GM12878 (cell line): ENCODE measurements around the gene MS4A1. TPM values are rescaled to one million over a fixed set of nuclear protein-coding genes. Genes with fewer than 3 reads are reported as not detected.

ENCODE experiments used
- ATAC-seq: fragments of 200-7000 bp; cut with Tn5 transposase; 3 replicates; pipeline ENCODE4 v1.9.1; 2020; ENCODE audit warnings: mild to moderate bottlenecking, moderate library complexity
- BruUV-seq: library from RNA; stranded (reverse); fragments of 400-500 nt; replicated peaks from 2 replicates; lab custom pipeline; 2021; lab: Mats Ljungman, UMichigan
- CTCF ChIA-PET: fragments of 300-600 bp; sonication (Branson Sonifier 250); formaldehyde crosslinking; extraction: SDS; loops from one replicate; lab custom pipeline; 2021; ENCODE audit warnings: inconsistent platforms; lab: Yijun Ruan, JAX
- POLR2A ChIA-PET: fragments of 350-600 bp; formaldehyde crosslinking; extraction: SDS; loops from one replicate; lab custom pipeline; 2021; ENCODE audit warnings: inconsistent platforms; lab: Charles Lee
- RAD21 ChIA-PET: fragments of 300-600 bp; sonication (Branson Sonifier 250); formaldehyde crosslinking; loops from one replicate; lab custom pipeline; 2023; ENCODE audit warnings: antibody characterized with exemption; ENCODE audit not compliant: unreplicated experiment; lab: Charles Lee
- SMC1A ChIA-PET: fragments of 300-600 bp; sonication (Branson Sonifier 250); formaldehyde crosslinking; loops from one replicate; lab custom pipeline; 2023; ENCODE audit not compliant: unreplicated experiment, uncharacterized antibody; lab: Charles Lee
- DNase-seq: peaks from one replicate; pipeline ENCODE4 v3.0.0-alpha.2; 2011; ENCODE audit warnings: low read depth, low spot score
- FAIRE-seq: peaks from 3 replicates; lab custom pipeline; 2011; peaks lifted over from hg19 to GRCh38; lab: Jason Lieb, UNC
- H2AFZ ChIP-seq: 2 replicates; pipeline ENCODE4 v1.6.0; 2011; ENCODE audit warnings: low read depth, low read length, control low read depth; ENCODE audit not compliant: control insufficient read depth
- H3K27ac ChIP-seq: 2 replicates; pipeline ENCODE4 v1.5.1; 2011; ENCODE audit warnings: control low read depth; ENCODE audit not compliant: control insufficient read depth, insufficient read depth
- H3K27me3 ChIP-seq, 2 experiments: replicated peaks in 1 of 2; 2 replicates each; pipeline versions ENCODE4 v1.6.0 to v1.6.1; 2011; ENCODE audit warnings: low read length in 1 of 2; ENCODE audit not compliant: control insufficient read depth in 2 of 2, insufficient read depth in 2 of 2
- H3K36me3 ChIP-seq, 2 experiments: 2 replicates each; pipeline ENCODE4 v1.5.1; 2011; ENCODE audit warnings: low read length in 1 of 2; ENCODE audit not compliant: control insufficient read depth in 2 of 2, insufficient read depth in 2 of 2
- H3K4me1 ChIP-seq: 2 replicates; pipeline ENCODE4 v1.6.1; 2011; ENCODE audit warnings: mild to moderate bottlenecking, low read length, moderate library complexity, mixed read lengths; ENCODE audit not compliant: control insufficient read depth, insufficient read depth
- H3K4me2 ChIP-seq: 2 replicates; pipeline ENCODE4 v1.6.0; 2011; ENCODE audit warnings: control low read depth; ENCODE audit not compliant: control insufficient read depth, insufficient read depth
- H3K4me3 ChIP-seq: fragments of 200-600 bp; sonication (generic); 2 replicates; pipeline ENCODE4 v1.5.1; 2016
- H3K79me2 ChIP-seq: 2 replicates; pipeline ENCODE4 v1.6.0; 2011; ENCODE audit warnings: low read length; ENCODE audit not compliant: control insufficient read depth, insufficient read depth
- H3K9ac ChIP-seq: 2 replicates; pipeline ENCODE4 v1.8.0; 2011; ENCODE audit warnings: low read length, control low read depth, mixed read lengths; ENCODE audit not compliant: control insufficient read depth, insufficient read depth
- H3K9me3 ChIP-seq: replicated peaks from 3 replicates; pipeline ENCODE4 v1.5.1; 2011; ENCODE audit warnings: mild to moderate bottlenecking, low read length; ENCODE audit not compliant: control insufficient read depth, insufficient read depth
- H4K20me1 ChIP-seq: 2 replicates; pipeline ENCODE4 v1.6.0; 2011; ENCODE audit not compliant: control insufficient read depth, insufficient read depth
- CBFB ChIP-seq: IDR thresholded peaks from 2 replicates; pipeline ENCODE4 v1.6.1; 2016; ENCODE audit warnings: antibody characterized with exemption, low read depth
- CEBPZ ChIP-seq: fragments of 150-350 bp; IDR thresholded peaks from 2 replicates; pipeline ENCODE4 v1.6.1; 2016; ENCODE audit warnings: low read depth, low read length
- CTCF ChIP-seq, 3 experiments: IDR thresholded peaks in 2 of 3; conservative IDR thresholded peaks in 1 of 3; 2 replicates each; pipeline ENCODE4 v1.5.1; 2011; ENCODE audit warnings: low read depth in 3 of 3, low read length in 3 of 3, mild to moderate bottlenecking in 3 of 3, control low read depth in 2 of 3, moderate library complexity in 2 of 3, inconsistent platforms in 1 of 3, mixed read lengths in 1 of 3; ENCODE audit not compliant: control insufficient read depth in 2 of 3, insufficient read depth in 1 of 3; ENCODE audit errors: extremely low read depth in 1 of 3
- FOXM1 ChIP-seq: IDR thresholded peaks from 2 replicates; pipeline ENCODE4 v1.6.1; 2012; ENCODE audit warnings: low read depth, mild to moderate bottlenecking, inconsistent platforms, low read length, moderate library complexity
- HDGF ChIP-seq: fragments of 450-650 bp; IDR thresholded peaks from 2 replicates; pipeline ENCODE4 v1.6.1; 2016; ENCODE audit warnings: antibody characterized with exemption
- JUNB ChIP-seq: IDR thresholded peaks from 2 replicates; pipeline ENCODE4 v1.6.1; 2016; ENCODE audit warnings: antibody characterized with exemption, mild to moderate bottlenecking
- POLR2AphosphoS2 ChIP-seq: IDR thresholded peaks from 2 replicates; pipeline ENCODE4 v1.6.1; 2011; ENCODE audit warnings: low read depth, mild to moderate bottlenecking, low read length, improper control_type of control experiment, moderate library complexity
- POLR2AphosphoS5 ChIP-seq: IDR thresholded peaks from 2 replicates; pipeline ENCODE4 v1.6.1; 2011; ENCODE audit warnings: mild to moderate bottlenecking, low read length, inconsistent platforms
- RAD21 ChIP-seq: IDR thresholded peaks from 2 replicates; pipeline ENCODE4 v1.6.1; 2011; ENCODE audit warnings: mild to moderate bottlenecking, low read depth, low read length, moderate library complexity; ENCODE audit not compliant: insufficient read depth
- SMC3 ChIP-seq: IDR thresholded peaks from 2 replicates; pipeline ENCODE4 v1.6.1; 2011; ENCODE audit warnings: low read length, improper control_type of control experiment, borderline replicate concordance
- ZNF622 ChIP-seq: fragments of 450-650 bp; IDR thresholded peaks from 2 replicates; pipeline ENCODE4 v1.6.1; 2017; ENCODE audit warnings: mild to moderate bottlenecking, inconsistent platforms
- WGBS: methylation state at CpG from one replicate; pipeline ENCODE4 v1.1.6; 2016; ENCODE audit warnings: low lambda C conversion rate; ENCODE audit not compliant: insufficient replicate concordance, insufficient coverage; ENCODE audit errors: missing lambda C conversion rate; 5-methylcytosine and 5-hydroxymethylcytosine counted together
- in situ Hi-C: fragments of 300-500 bp; cut with MboI; formaldehyde crosslinking; loops from 9 replicates; pipeline ENCODE4 v1.14.3; 2018; ENCODE audit warnings: mixed read lengths
- intact Hi-C: fragments of 100-400 bp; cut with micrococcal nuclease; formaldehyde crosslinking; loops from one replicate; pipeline ENCODE4 v1.14.2; 2022; ENCODE audit not compliant: unreplicated experiment
- polyA plus RNA-seq, 11 experiments: library from polyadenylated mRNA; depleted of rRNA in 4 of 11; unstranded in 6 of 11; stranded (reverse) in 5 of 11; fragments of >200 nt; fragmentation: Nextera tagmentation in 4 of 11; fragmentation: Illumina TruSeq in 1 of 11; extraction: Ambion mirVana in 4 of 11; extraction: Trizol in 1 of 11; gene quantifications; 1 replicate in 1 of 11; 2 replicates in 10 of 11; pipeline versions ENCODE4 v1.2.1 to v1.2.3, GENCODE V29; 2011 to 2016; ENCODE audit warnings: inconsistent platforms in 2 of 11, missing spikeins in 2 of 11, low read depth in 1 of 11
- total RNA-seq, 4 experiments: library from RNA; depleted of rRNA in 3 of 4; stranded (reverse); fragments of >200 nt in 3 of 4; fragmentation: Illumina TruSeq in 1 of 4; extraction: Trizol in 1 of 4; gene quantifications; 2 replicates each; pipeline versions ENCODE4 v1.2.1 to v1.2.3, GENCODE V29; 2013 to 2021
- TF ChIP-seq, protein P1 (sequence below): fragments of 450-650 bp; IDR thresholded peaks from 2 replicates; pipeline ENCODE4 v1.6.1; 2017; ENCODE audit warnings: mild to moderate bottlenecking, moderate library complexity

Gene MS4A1
- total and polyA plus RNA-seq, 10 of the 15 experiments (the other 5 are each of a cell fraction or from before 2014, with no cell fraction given), result 329 to 2,106 (median 687) TPM

GRCh38 chr11:60469723-60470122 lies 14.1 kb downstream of the MS4A1 start:
- no TSS peak for BruUV-seq
- no peak overlapping the region for H3K4me3 ChIP-seq
- peaks cover 2% of the 10 kb centered on the region; the same call in 1 of the 2 replicates for H3K79me2 ChIP-seq
- POLR2A ChIA-PET, result no interaction called here
- SMC1A ChIA-PET, result interaction anchor here (1.3 to 2.0 kb wide), 2 partner anchors 13 to 106 kb away, joined by 4 to 13 read pairs; no protein-coding TSS in a partner anchor
- WGBS, result 70% methylated on average over 2 of the region's 2 CpGs
- no peak overlapping the region for H2AFZ ChIP-seq
- H4K20me1 ChIP-seq, result no peaks in the 10 kb centered on the region
- no peak overlapping the region for H3K9ac ChIP-seq
- no peak for FAIRE-seq
- RAD21 ChIA-PET, result interaction anchor here (0.6 to 1.0 kb wide), 2 partner anchors 10 to 136 kb away, joined by 3 to 5 read pairs; no protein-coding TSS in a partner anchor
- ATAC-seq, result peak; percentile 22; the same call in 2 of the 3 replicates
- CTCF ChIA-PET, result interaction anchor here (0.5 to 2.2 kb wide), 5 partner anchors 10 to 106 kb away, joined by 3 to 14 read pairs (median 8); partner anchors contain the start of gene MS4A1
- no peaks in the 10 kb centered on the region for H3K4me1 ChIP-seq
- no peak for DNase-seq
- H3K9me3 ChIP-seq, result no peaks in the 10 kb centered on the region
- peaks cover 9 to 20% of the 10 kb centered on the region in 2 experiments for H3K36me3 ChIP-seq
- intact Hi-C loops, result no loop called here
- TF ChIP-seq ZNF622, result no peak
- TF ChIP-seq CEBPZ, result no peak
- no peak for TF ChIP-seq HDGF
- no peak; the same call in 1 of the 2 replicates for TF ChIP-seq POLR2AphosphoS2
- no peak for TF ChIP-seq FOXM1
- TF ChIP-seq, protein P1, sequence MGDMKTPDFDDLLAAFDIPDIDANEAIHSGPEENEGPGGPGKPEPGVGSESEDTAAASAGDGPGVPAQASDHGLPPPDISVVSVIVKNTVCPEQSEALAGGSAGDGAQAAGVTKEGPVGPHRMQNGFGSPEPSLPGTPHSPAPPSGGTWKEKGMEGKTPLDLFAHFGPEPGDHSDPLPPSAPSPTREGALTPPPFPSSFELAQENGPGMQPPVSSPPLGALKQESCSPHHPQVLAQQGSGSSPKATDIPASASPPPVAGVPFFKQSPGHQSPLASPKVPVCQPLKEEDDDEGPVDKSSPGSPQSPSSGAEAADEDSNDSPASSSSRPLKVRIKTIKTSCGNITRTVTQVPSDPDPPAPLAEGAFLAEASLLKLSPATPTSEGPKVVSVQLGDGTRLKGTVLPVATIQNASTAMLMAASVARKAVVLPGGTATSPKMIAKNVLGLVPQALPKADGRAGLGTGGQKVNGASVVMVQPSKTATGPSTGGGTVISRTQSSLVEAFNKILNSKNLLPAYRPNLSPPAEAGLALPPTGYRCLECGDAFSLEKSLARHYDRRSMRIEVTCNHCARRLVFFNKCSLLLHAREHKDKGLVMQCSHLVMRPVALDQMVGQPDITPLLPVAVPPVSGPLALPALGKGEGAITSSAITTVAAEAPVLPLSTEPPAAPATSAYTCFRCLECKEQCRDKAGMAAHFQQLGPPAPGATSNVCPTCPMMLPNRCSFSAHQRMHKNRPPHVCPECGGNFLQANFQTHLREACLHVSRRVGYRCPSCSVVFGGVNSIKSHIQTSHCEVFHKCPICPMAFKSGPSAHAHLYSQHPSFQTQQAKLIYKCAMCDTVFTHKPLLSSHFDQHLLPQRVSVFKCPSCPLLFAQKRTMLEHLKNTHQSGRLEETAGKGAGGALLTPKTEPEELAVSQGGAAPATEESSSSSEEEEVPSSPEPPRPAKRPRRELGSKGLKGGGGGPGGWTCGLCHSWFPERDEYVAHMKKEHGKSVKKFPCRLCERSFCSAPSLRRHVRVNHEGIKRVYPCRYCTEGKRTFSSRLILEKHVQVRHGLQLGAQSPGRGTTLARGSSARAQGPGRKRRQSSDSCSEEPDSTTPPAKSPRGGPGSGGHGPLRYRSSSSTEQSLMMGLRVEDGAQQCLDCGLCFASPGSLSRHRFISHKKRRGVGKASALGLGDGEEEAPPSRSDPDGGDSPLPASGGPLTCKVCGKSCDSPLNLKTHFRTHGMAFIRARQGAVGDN, result no peak
- TF ChIP-seq POLR2AphosphoS5, result peak; percentile 52; the same call in 1 of the 2 replicates
- no peak for TF ChIP-seq CBFB
- TF ChIP-seq CTCF (IDR thresholded peaks at IDR 0.05 in 2 of 3, conservative IDR thresholded peaks at IDR 0.05 in 1 of 3; ENCODE audit: control insufficient read depth in 2 of 3, extremely low read depth in 1 of 3, insufficient read depth in 1 of 3, low read depth in 3 of 3, low read length in 3 of 3), result peak in 1 of 3 experiments; percentile 16; a peak in 2 of 6 replicates
- TF ChIP-seq RAD21, result peak; percentile 24; the same call in 1 of the 2 replicates
- TF ChIP-seq SMC3, result 0 out of 2 replicates have a peak, but pooled peaks have one; percentile 9
- no peak for TF ChIP-seq JUNB
- TF ChIP-seq, all 136 proteins: peak for 4
- Histone ChIP-seq H3K27me3 (no peaks in the 10 kb centered on the region), H3K27ac (no peak overlapping the region), H3K4me2 (no peak overlapping the region)
- in situ Hi-C loops, result loop anchor here (10.0 kb wide), 1 partner anchor 105 kb away; no protein-coding TSS in a partner anchor
